Kidney capillary endothelial cell (primary cell): ENCODE measurements around the gene SLC26A1.
"Not testable (repeated sequence)": the region's sequence is repeated elsewhere in the genome, so short reads cannot be mapped to it uniquely, and the experiment has no call there.

Source experiments
- DNase-seq: peaks from one replicate; pipeline ENCODE4 v3.0.0-alpha.2; 2018; ENCODE audit warnings: low spot score

SLC26A1 gene

DNA sequence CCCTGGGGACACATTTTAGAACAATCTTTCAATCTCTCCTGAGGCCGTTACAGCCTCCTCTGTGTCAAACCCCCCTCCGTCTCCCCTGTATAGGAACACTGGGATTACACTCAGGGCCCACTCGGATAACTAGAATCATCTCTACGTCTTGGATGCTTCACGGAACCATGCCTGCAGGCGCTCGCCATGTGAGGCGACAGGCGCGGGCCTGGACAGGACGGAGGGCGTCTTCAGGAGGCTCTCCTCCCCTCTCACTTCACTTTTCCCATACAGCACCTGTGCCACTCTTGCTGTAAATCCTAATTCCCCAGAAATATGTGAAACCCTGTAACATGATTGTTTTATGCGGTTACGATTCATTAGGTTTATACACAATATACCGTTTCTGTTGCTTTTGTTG is 10.4 kb downstream of the SLC26A1 start:
- no peak for DNase-seq

DNA sequence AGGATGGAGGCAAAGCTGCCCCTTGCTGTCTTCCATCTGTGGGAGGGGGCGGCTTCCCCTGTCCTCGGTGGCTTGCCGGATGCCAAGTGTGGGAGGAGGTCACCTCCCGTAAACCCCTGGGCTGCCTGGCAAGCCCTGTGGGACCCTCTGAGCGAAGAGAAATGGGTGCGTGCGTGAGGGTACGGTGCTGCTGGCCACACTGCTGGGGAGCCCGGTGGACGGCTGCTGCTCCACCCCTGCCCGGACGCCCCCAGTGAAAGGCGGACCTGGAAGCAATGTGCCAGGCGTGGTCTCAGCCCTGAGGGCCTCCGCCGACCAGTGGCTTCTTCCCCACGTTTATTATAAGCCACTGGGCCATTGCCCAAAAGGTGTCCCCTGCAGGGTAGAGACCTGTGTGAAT is 10.9 kb downstream of the SLC26A1 start:
- DNase-seq = no peak

DNA sequence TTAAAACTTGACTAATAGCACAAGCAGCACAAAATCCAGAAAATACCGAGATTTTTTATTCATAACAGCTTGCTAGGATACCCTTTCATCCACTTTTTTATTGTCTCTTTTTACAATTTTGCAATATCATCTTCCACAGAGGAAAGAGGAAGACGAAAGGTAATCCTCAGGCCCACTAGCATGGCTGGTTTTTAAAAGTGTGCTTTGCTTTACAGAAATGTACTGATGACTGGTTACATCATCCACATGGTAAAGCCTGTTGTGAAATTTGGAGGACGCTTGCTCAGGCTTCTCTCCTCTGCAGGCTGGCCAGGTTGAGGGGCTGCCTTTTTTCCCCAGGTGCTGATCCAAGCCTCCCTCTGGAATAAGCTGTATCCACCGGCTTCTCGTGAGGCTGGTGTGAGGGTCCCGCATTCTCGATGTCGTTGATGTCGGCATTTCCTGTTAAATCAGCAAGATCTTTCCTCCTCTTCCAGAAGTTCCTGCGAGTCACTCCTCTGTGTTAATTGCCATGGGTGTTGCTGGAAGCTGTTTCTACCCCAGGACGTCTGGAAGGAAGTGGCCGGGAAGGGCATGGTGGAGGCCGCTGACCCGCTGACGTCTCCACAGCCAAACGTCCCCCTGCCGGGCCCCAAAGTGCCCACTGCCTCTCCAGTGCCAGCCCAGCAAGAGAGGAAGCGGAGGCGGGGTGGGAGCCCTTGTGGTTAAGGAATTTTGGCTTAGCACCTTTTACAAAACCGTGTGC is 14.1 kb downstream of the SLC26A1 start:
- peak; percentile 58 for DNase-seq

- not testable (repeated sequence) for DNase-seq
Measured at GRCh38 chr4:976016-976415, 17.2 kb downstream of the SLC26A1 start.

- no peak for DNase-seq
Measured at GRCh38 chr4:974668-975067, 18.5 kb downstream of the SLC26A1 start.

DNA sequence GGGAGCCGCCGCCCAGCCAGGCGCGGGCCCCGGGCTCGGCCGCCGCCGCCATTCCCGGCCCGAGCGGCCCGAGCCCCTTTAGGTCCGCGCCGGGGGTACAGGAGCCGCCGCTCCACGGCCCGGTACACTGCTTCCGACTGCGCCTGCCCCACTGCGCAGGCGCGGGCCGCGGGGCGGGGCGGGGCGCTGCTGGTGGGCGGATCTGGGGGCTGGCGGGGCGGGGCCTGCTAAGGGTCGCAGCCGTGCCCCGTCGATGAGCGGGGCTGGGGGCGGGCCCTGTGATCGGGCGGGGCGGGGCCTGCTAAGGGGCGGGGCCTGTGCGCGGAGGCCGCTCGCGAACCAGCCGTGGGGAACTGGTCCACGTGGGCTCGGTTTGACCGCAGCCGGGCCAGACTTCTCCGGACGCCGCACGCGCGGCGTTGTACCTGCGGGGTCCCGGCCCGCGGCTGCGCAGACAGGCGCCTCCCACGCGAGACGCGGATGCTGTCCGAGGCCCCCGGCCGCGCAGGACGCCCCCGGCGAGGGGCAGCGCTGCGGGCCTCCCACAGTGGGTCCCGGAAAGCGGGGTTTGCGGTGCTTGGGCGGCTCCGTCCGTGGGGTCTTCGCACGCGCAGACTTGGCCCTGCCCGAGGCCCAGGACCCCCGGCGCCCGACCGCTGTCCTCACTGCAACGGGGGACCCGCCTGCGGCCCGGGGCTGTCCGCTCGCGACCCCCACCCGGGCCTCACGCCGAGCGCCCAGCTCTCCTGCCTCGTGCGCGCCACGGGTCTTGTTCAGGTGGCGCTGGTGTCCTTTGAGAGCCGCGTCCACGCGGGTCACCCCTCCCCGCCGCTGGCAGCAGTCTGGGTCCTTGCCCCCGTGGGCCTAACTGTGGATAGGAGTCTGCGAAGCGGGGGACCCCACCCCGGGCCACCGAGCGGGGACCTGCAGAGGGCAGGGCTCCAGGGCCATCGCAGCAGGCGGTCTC is 19.5 kb downstream of the SLC26A1 start, which contains the start of gene DGKQ:
TSS of gene DGKQ (minus strand) at position 139 of the 967 bp plus-strand sequence. CDS start at position 52, 87 bp downstream.
- peak; percentile 72 for DNase-seq

GRCh38 chr4:972651-973424 is 20.4 kb downstream of the SLC26A1 start:
- peak; percentile 15 for DNase-seq

DNA sequence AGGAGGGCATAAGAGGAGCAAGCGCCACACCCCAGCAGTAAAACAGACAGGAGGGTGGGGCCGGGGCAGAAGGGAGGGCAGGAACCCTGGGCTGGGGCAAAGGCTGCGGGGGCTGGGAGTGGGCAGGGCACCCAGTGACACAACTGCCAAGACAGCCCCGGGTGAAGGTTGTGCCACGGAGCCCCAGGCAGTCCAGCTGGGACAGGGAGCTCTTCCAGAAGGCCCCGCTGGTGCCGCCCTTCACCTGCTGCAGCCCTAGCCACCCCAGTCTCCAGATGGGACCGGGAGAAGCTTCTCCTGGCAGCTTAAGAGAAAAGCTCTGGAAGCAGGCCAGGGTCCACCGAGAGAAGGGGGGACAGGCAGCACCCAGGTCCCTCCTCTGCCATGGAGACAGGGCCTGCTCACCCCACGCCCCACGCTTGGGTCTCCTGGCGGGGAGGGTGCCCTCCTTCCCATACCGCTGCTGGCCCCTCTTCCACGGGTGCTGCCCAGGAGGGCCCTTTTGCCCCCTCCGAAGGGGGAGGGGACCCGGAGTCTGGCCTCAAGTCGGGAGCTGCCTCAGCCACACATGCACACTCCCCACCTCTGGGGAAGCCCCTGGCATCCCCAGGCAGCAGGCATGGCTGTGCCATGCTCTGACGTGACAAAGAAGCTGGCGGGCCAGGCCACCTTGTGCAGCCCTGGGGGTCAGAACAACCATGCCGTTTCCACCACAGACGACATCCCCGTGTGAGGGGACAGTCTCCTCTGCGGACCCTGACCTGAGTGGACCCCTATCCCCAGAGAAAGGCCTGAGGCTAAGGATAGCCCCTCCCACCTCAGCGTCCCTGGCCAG is 21.3 kb downstream of the SLC26A1 start:
- no peak for DNase-seq

DNA sequence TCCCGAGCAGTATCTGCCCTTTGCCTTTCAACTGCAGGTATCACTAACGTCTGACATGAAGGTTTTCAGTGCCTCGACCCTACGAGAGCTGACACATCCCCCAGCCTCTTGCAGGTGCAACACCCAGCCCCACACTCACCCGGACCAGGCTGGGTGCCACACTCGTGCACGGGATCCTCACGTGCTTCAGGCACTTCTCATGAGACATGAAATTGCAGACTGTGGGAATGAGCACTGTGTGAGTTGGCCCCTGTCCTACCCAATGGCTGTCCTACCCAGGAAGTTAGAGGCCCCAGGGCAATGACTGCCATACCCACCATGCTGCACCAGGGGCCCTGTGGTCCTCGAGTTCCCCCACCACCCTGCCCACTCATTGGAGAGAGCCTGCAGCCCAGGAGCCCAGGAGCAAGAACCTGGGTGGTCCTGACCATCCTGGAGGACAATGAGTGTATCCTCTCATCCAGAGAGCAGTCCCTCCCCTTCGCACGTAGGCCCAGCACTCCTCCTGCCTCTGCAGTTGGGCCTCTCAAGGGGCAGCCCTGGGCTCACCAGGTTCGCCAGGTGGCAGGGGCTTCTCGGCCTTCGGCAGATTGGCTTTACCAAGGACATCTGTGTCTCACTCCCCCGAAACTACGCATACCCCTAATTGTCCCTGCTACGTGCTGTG is 22.2 kb downstream of the SLC26A1 start:
- no peak for DNase-seq

GRCh38 chr4:970046-970745 is 23.0 kb downstream of the SLC26A1 start:
- no peak for DNase-seq

GRCh38 chr4:968621-969394 is 24.4 kb downstream of the SLC26A1 start:
- DNase-seq = no peak

GRCh38 chr4:968221-968620 is 25.0 kb downstream of the SLC26A1 start:
- no peak for DNase-seq

DNA sequence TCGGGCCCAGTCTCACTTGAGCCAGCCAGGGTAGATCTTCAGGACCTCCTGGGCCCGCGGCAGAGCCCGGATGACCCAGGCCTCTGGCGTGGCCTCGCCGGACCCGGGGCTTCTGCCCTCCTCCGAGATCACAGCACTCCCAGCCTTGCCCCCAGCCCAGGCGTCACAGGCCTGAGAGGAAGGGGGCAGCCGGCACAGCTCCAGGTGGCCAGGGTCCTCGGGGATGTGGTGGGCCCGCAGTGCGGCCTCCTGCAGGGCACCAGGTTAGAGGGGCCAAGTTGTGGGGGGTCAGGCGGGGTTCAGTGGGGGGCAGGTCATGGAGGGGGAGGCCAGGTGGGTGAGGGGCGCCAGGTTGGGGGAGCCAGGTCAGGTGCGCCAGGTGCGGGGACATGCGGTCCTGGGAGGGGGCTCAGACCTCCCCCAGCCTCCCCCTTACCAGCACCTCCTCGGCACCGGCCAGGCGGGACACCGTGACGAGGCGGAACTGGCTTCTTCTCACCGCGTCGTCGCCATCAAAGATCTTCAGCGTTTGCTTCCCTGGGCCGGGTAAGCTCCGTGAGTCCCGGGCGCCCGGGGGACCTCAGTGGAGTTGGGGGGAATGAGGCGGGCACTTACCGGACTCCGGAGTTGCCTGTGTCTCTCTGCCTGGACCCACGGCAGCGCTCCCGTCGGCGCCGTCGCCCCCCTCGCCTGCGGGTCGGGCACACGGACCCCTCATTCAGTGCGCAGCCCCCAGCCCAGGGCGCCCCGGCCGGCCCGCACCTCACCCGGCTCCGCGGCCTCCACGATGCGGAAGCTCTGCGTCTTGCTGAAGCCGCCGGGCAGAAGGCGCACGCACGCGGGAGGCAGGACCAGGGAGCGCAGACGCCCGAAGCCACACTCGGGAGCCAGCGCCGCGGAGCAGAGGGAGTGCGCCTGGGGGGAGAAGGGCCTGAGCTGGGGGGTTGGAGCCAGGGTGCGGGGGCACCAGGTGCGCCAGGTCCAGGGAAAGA is 25.8 kb downstream of the SLC26A1 start:
- DNase-seq = no peak

- no peak for DNase-seq
Measured at GRCh38 chr4:966266-967112, 26.7 kb downstream of the SLC26A1 start.

- no peak for DNase-seq
Measured at GRCh38 chr4:965766-966134, 27.5 kb downstream of the SLC26A1 start.

- no peak for DNase-seq
Measured at GRCh38 chr4:965048-965765, 28.0 kb downstream of the SLC26A1 start.
